HG03469 (cell line): ENCODE measurements around the gene CDKL4.
"Not testable (repeated sequence)": the region's sequence is repeated elsewhere in the genome, so short reads cannot be mapped to it uniquely, and the experiment has no call there.

Experiments used
- ATAC-seq: cut with Tn5 transposase; IDR thresholded peaks from one replicate; pipeline ENCODE4 v1.9.1; 2021; ENCODE audit warnings: mild to moderate bottlenecking, moderate library complexity, moderate number of reproducible peaks; ENCODE audit not compliant: unreplicated experiment

The CDKL4 gene

GRCh38 chr2:39243469-39244123 lies at the start of gene CDKL4:
Gene CDKL4, minus strand, starts transcription at chr2:39243970.
- ATAC-seq, result no peak

- ATAC-seq, result no peak
These were observed 46.7 kb upstream of the CDKL4 start for GRCh38 chr2:39290433-39290832.

GRCh38 chr2:39289609-39290008 lies 45.8 kb upstream of the CDKL4 start:
- ATAC-seq, result no peak

GRCh38 chr2:39283561-39283960 lies 39.8 kb upstream of the CDKL4 start:
- no peak for ATAC-seq

GRCh38 chr2:39281391-39281790 lies 37.6 kb upstream of the CDKL4 start:
- no peak for ATAC-seq

GRCh38 chr2:39275016-39275415 lies 31.2 kb upstream of the CDKL4 start:
- ATAC-seq, result no peak

- ATAC-seq, result no peak
These were observed 26.2 kb upstream of the CDKL4 start for GRCh38 chr2:39269941-39270340.

- no peak for ATAC-seq
These were observed 23.2 kb upstream of the CDKL4 start for GRCh38 chr2:39266916-39267434.

- ATAC-seq, result peak; percentile 70
These were observed 22.5 kb upstream of the CDKL4 start for GRCh38 chr2:39266139-39266805.

GRCh38 chr2:39265315-39265714 lies 21.5 kb upstream of the CDKL4 start:
- no peak for ATAC-seq

GRCh38 chr2:39264733-39265132 lies 21.0 kb upstream of the CDKL4 start:
- peak; percentile 46 for ATAC-seq

GRCh38 chr2:39260087-39260486 lies 16.3 kb upstream of the CDKL4 start:
- ATAC-seq, result no peak

- ATAC-seq, result no peak
These were observed 12.3 kb upstream of the CDKL4 start for GRCh38 chr2:39256040-39256439.

- ATAC-seq, result no peak
These were observed 9.2 kb upstream of the CDKL4 start for GRCh38 chr2:39252888-39253518.

- no peak for ATAC-seq
These were observed 3.8 kb upstream of the CDKL4 start for GRCh38 chr2:39247512-39248043.

GRCh38 chr2:39246382-39246980 lies 2.7 kb upstream of the CDKL4 start:
- no peak for ATAC-seq

GRCh38 chr2:39244963-39245625 lies 1.3 kb upstream of the CDKL4 start:
- ATAC-seq, result not testable (repeated sequence)

- not testable (repeated sequence) for ATAC-seq
These were observed 582 bp upstream of the CDKL4 start for GRCh38 chr2:39244241-39244862.

- no peak for ATAC-seq
These were observed 2.2 kb downstream of the CDKL4 start for GRCh38 chr2:39241588-39241987.

GRCh38 chr2:39240758-39241157 lies 3.0 kb downstream of the CDKL4 start:
- ATAC-seq, result no peak
